Pancreas (tissue), 10 donors: Measurements from ENCODE around the gene AKR1C8. TPM values are rescaled to one million over a fixed set of nuclear protein-coding genes. Genes with fewer than 3 reads are reported as not detected.
"Not testable (repeated sequence)": the region's sequence is repeated elsewhere in the genome, so short reads cannot be mapped to it uniquely, and the experiment has no call there.

ENCODE experiments used
- ATAC-seq, 4 donors: fragments of 200-7000 bp; cut with Tn5 transposase; one replicate each; pipeline versions ENCODE4 v1.8.0 to v1.9.1; 2020; ENCODE audit warnings: mild to moderate bottlenecking in 4 of 4, moderate library complexity in 4 of 4
- DNase-seq, 6 donors: peaks; one replicate each; pipeline ENCODE4 v3.0.0-alpha.2; 2020
- FAIRE-seq: peaks from 2 replicates; lab custom pipeline; 2012; peaks lifted over from hg19 to GRCh38; lab: Jason Lieb, UNC
- H3K27ac ChIP-seq, 4 donors: fragments of 200-600 bp; sonication (generic); 1 replicate in 3 of 4; 2 replicates in 1 of 4; pipeline versions ENCODE4 v1.5.0 to v1.8.0; 2020
- H3K27me3 ChIP-seq, 4 donors: fragments of 200-600 bp; one replicate each; pipeline ENCODE4 v1.8.0; 2021
- H3K36me3 ChIP-seq, 3 donors: fragments of 200-600 bp; sonication (generic) in 1 of 3; one replicate each; pipeline versions ENCODE4 v1.5.0 to v1.8.0; 2020 to 2021
- H3K4me1 ChIP-seq, 3 donors: fragments of 200-600 bp; one replicate each; pipeline ENCODE4 v1.8.0; 2021
- H3K4me3 ChIP-seq, 4 donors: fragments of 200-600 bp; sonication (generic) in 2 of 4; one replicate each; pipeline versions ENCODE4 v1.5.0 to v1.8.0; 2020 to 2021
- H3K9me3 ChIP-seq, 4 donors: fragments of 200-600 bp; one replicate each; pipeline ENCODE4 v1.8.0; 2021
- WGBS, 2 donors: extraction: QIAGEN DNeasy Blood & Tissue Kit; methylation state at CpG; one replicate each; pipeline ENCODE4 v1.1.7; 2013; 5-methylcytosine and 5-hydroxymethylcytosine counted together
- intact Hi-C, 3 donors: fragments of 100-400 bp; cut with DNase I; formaldehyde crosslinking; loops; one replicate each; pipeline versions ENCODE4 v1.11.1 to v1.14.2; 2022
- polyA plus RNA-seq, 2 donors: library from polyadenylated mRNA; stranded (reverse); fragments of 200-250 nt; gene quantifications; one replicate each; pipeline ENCODE4 v1.2.3, GENCODE V29; 2013
- total RNA-seq, 6 donors: library from RNA; stranded (reverse); fragmentation: NEBNext Ultra II Directional in 4 of 6; extraction: Animal tissue kit (Norgen Biotek cat#: 25700) in 4 of 6; gene quantifications; one replicate each; pipeline versions ENCODE4 v1.2.1 to v1.2.4, GENCODE V29; 2021 to 2023
- TF ChIP-seq, protein P1 (sequence below), 4 donors: fragments of 200-600 bp; sonication (generic) in 3 of 4; IDR thresholded peaks; one replicate each; pipeline versions ENCODE4 v1.5.0 to v1.8.0; 2021; ENCODE audit warnings: antibody characterized with exemption in 4 of 4
- donor health status: healthy with polysubstance abuse.
- donor health status: DM: no; HTN: no; CAD: no; lungs with moderate emphysema.
- donor health status: DM: no; HTN: no; CAD: no.
- donor health status: control.
- donor health status: control.
- donor health status: Bipolar disorder and iron deficiency.
- donor health status: DM: yes; HTN: yes; CAD: no.
- donor health status: DM: no; HTN: no; CAD: no.
- donor health status: DM: no; HTN: no; CAD: no.
- donor health status: DM: yes; HTN: yes; CAD: no.

AKR1C8 gene
- total and polyA plus RNA-seq, 8 donors = not detected

DNA sequence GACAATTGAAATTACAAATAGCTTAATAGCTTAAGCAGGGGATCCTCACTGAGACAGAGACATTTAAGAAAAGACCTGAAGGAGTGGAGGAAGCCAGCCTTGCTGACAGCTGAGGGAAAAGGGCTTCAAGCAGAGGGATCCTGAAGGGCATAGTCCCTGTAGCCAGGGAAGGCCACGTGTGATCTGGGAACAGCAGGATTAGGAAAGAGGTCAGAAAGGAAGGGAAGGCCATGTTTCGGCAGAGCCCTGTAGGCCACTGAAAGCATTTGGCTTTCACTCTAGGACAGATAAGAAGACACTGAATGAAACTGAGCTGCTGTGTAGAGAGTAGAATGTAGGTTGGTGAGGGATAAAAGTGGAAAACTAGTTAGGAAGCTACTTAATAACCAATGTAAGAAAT, 3.4 kb upstream of the AKR1C8 start:
- FAIRE-seq (no peak), ATAC-seq (no peak), DNase-seq (no peak)
- H3K9me3 ChIP-seq = no peaks in the 10 kb centered on the region
- no peak overlapping the region for H3K27ac ChIP-seq
- 81 to 88% methylated on average over 2 of the region's 2 CpGs for WGBS, 2 donors
- no peaks in the 10 kb centered on the region for H3K27me3 ChIP-seq
- no peaks in the 10 kb centered on the region for H3K4me1 ChIP-seq
- no peak overlapping the region for H3K4me3 ChIP-seq
- intact Hi-C loops = no loop called here
- no peaks in the 10 kb centered on the region for H3K36me3 ChIP-seq
- TF ChIP-seq, protein P1, sequence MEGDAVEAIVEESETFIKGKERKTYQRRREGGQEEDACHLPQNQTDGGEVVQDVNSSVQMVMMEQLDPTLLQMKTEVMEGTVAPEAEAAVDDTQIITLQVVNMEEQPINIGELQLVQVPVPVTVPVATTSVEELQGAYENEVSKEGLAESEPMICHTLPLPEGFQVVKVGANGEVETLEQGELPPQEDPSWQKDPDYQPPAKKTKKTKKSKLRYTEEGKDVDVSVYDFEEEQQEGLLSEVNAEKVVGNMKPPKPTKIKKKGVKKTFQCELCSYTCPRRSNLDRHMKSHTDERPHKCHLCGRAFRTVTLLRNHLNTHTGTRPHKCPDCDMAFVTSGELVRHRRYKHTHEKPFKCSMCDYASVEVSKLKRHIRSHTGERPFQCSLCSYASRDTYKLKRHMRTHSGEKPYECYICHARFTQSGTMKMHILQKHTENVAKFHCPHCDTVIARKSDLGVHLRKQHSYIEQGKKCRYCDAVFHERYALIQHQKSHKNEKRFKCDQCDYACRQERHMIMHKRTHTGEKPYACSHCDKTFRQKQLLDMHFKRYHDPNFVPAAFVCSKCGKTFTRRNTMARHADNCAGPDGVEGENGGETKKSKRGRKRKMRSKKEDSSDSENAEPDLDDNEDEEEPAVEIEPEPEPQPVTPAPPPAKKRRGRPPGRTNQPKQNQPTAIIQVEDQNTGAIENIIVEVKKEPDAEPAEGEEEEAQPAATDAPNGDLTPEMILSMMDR (IDR thresholded peaks at IDR 0.05) = no peak

DNA sequence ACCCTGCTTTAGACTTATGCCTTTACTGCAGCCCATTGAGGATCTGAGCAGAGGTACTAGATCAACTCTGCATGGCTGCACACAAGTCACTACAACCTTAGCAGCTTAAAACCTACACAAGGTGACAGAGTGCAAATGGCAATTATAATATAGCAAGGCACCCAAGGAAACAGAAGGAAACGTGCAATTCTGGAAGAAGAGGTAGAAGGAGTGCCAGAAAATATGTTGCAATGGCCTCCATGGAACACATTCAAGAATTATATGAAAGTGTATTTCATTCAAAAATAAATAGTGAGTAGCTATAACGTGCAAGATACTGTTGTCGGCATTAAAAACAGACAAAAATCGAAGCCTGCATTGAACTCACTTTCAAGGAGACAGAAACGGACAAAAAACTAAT, 2.9 kb upstream of the AKR1C8 start:
- DNase-seq = no peak
- intact Hi-C loops = no loop called here
- H3K9me3 ChIP-seq = no peaks in the 10 kb centered on the region
- no peak overlapping the region for H3K27ac ChIP-seq
- TF ChIP-seq, protein P1 (IDR thresholded peaks at IDR 0.05) = no peak
- H3K36me3 ChIP-seq = no peaks in the 10 kb centered on the region
- 72 to 84% methylated on average over 5 of the region's 5 CpGs for WGBS, 2 donors
- H3K4me1 ChIP-seq = no peaks in the 10 kb centered on the region
- no peak for ATAC-seq
- H3K4me3 ChIP-seq = no peak overlapping the region
- no peaks in the 10 kb centered on the region for H3K27me3 ChIP-seq
- no peak for FAIRE-seq

DNA sequence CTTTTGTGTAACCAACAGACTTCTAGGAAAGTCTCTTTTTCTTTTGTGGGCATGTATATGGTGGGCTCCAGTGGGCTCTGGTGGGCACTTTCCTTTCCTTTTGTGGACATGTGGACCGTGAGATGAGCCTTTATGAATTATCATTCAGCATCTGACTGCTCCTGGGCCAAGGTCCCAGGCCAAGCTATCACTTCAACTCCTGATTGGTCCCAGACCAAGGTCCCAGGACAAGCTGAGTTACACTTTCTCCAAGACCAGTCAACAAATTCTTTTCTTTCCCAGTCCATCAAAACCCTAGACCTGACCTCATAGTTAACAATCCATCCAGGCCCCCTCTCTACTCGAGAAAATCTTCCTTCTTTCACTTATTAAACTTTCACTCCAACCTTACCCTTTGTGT, 1.0 kb downstream of the AKR1C8 start:
- ATAC-seq = no peak
- intact Hi-C loops = no loop called here
- H3K36me3 ChIP-seq = no peaks in the 10 kb centered on the region
- no peaks in the 10 kb centered on the region for H3K4me1 ChIP-seq
- WGBS, 2 donors = 71 to 83% methylated on average over 2 of the region's 2 CpGs
- TF ChIP-seq, protein P1 (IDR thresholded peaks at IDR 0.05) = no peak
- no peak overlapping the region for H3K4me3 ChIP-seq
- no peaks in the 10 kb centered on the region for H3K27me3 ChIP-seq
- H3K9me3 ChIP-seq = no peaks in the 10 kb centered on the region
- FAIRE-seq = no peak
- no peak overlapping the region for H3K27ac ChIP-seq
- no peak for DNase-seq

DNA sequence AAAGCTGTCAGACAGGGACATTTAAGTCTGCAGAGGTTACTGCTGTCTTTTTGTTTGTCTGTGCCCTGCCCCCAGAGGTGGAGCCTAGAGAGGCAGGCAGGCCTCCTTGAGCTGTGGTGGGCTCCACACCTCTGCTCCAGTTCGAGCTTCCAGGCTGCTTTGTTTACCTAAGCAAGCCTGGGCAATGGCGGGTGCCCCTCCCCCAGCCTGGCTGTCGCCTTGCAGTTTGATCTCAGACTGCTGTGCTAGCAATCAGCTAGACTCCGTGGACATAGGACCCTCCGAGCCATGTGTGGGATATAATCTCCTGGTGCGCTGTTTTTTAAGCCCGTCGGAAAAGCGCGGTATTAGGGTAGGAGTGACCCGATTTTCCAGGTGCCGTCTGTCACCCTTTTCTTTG, 4.4 kb downstream of the AKR1C8 start:
- FAIRE-seq, H3K36me3 ChIP-seq: not testable (repeated sequence)

DNA sequence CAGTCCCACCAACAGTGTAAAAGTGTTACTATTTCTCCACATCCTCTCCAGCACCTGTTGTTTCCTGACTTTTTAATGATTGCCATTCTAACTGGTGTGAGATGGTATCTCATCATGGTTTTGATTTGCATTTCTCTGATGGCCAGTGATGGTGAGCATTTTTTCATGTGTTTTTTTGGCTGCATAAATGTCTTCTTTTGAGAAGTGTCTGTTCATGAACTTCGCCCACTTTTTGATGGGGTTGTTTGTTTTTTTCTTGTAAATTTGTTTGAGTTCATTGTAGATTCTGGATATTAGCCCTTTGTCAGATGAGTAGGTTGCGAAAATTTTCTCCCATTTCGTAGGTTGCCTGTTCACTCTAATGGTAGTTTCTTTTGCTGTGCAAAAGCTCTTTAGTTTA, 9.4 kb downstream of the AKR1C8 start:
- H3K4me1 ChIP-seq, H3K27me3 ChIP-seq, FAIRE-seq, H3K4me3 ChIP-seq, intact Hi-C loops, H3K36me3 ChIP-seq, H3K9me3 ChIP-seq, DNase-seq, ATAC-seq, H3K27ac ChIP-seq: not testable (repeated sequence)
- WGBS, 2 donors = 84 to 96% methylated on average over 1 to 3 of the region's 3 CpGs

More for the DNA sequence above, 4.4 kb downstream of the AKR1C8 start:
- H3K27ac ChIP-seq, H3K4me3 ChIP-seq, intact Hi-C loops, H3K27me3 ChIP-seq, H3K9me3 ChIP-seq, DNase-seq, ATAC-seq, H3K4me1 ChIP-seq: not testable (repeated sequence)
- WGBS, 2 donors = 83 to 86% methylated on average over 12 of the region's 12 CpGs

DNA sequence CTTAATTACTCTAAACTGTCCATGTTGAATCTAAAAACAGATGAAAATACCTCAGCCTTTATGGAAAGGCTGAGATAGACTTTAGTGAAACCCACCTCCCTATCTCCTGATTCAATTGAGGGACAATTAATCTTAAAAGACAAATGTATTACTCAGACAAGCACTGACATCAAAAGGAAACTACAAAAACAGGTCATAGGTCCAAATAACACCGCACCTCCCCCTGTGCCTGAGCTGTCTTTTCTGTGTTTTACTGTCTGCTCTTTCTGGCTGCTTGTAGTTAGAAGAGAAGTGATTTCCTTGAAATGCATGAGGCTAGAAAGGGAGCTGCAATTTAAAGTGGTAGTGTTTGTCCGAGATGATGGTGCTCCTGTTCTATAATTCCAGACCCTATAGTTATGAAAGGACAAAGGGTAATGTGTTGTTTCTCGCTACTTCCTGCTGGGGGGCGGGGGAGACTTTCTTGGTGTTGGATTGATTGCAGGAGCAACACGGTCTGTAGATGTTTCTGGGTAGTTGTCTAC, 16.0 kb downstream of the AKR1C8 start:
- Histone ChIP-seq H3K36me3 (no peaks in the 10 kb centered on the region), H3K9me3 (no peaks in the 10 kb centered on the region), H3K4me3 (no peak overlapping the region), H3K27ac (no peak overlapping the region), H3K4me1 (no peaks in the 10 kb centered on the region), H3K27me3 (no peaks in the 10 kb centered on the region)
- TF ChIP-seq, protein P1 (IDR thresholded peaks at IDR 0.05) = no peak
- intact Hi-C loops = no loop called here
- no peak for DNase-seq
- no peak for FAIRE-seq
- no peak for ATAC-seq
- WGBS, 2 donors = 48 to 77% methylated on average over 5 of the region's 5 CpGs
